Gastroesophageal sphincter (tissue), 3 donors: ENCODE measurements around the gene CLGN.

ENCODE experiments used
- EP300 ChIP-seq: sonication (generic); formaldehyde crosslinking; IDR thresholded peaks from one replicate; pipeline ENCODE4 v1.6.1; 2017; ENCODE audit warnings: antibody characterized with exemption, mild to moderate bottlenecking
- POLR2A ChIP-seq, 2 donors: fragments of 450-650 bp; IDR thresholded peaks; one replicate each; pipeline ENCODE4 v1.6.1; 2017; ENCODE audit warnings: antibody characterized with exemption in 2 of 2, mild to moderate bottlenecking in 2 of 2, moderate library complexity in 1 of 2
- POLR2AphosphoS5 ChIP-seq: sonication (generic); formaldehyde crosslinking; IDR thresholded peaks from one replicate; pipeline ENCODE4 v1.6.1; 2017; ENCODE audit warnings: antibody characterized with exemption
- TF ChIP-seq, protein P1 (sequence below), 4 experiments: fragments of 200-600 bp in 2 of 4; fragments of 450-650 bp in 2 of 4; sonication (generic) in 1 of 4; IDR thresholded peaks; one replicate each; pipeline ENCODE4 v1.5.1; 2017 to 2019; ENCODE audit warnings: antibody characterized with exemption in 4 of 4, mild to moderate bottlenecking in 2 of 4, moderate library complexity in 2 of 4

DNA sequence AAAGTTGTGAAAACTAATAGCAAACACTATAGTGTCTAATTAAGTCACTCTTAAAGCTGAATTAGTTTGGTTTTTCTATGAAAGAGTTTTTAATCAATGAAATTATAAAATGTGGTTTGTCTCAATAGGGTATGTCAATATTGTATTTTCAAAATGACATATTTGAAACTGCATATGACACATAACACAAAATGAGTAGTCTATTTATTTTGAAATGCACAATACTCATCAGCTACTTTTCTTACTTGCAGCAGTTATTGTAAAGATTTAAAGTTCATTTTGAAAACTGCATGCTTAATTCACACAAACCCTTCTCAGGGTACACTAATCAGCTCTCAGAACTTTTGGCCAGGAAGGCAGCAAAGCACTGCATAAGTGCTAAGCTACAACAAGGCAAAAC lies 21.2 kb downstream of the CLGN start:
- TF ChIP-seq, protein P1, sequence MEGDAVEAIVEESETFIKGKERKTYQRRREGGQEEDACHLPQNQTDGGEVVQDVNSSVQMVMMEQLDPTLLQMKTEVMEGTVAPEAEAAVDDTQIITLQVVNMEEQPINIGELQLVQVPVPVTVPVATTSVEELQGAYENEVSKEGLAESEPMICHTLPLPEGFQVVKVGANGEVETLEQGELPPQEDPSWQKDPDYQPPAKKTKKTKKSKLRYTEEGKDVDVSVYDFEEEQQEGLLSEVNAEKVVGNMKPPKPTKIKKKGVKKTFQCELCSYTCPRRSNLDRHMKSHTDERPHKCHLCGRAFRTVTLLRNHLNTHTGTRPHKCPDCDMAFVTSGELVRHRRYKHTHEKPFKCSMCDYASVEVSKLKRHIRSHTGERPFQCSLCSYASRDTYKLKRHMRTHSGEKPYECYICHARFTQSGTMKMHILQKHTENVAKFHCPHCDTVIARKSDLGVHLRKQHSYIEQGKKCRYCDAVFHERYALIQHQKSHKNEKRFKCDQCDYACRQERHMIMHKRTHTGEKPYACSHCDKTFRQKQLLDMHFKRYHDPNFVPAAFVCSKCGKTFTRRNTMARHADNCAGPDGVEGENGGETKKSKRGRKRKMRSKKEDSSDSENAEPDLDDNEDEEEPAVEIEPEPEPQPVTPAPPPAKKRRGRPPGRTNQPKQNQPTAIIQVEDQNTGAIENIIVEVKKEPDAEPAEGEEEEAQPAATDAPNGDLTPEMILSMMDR (IDR thresholded peaks at IDR 0.05), result no peak
- no peak for TF ChIP-seq POLR2A (IDR thresholded peaks at IDR 0.05)
- TF ChIP-seq POLR2AphosphoS5, result no peak
- no peak for TF ChIP-seq EP300
